HEK293T (cell line): Measurements from ENCODE around the gene MUC15.

Experiments used
- BHLHE40 ChIP-seq: fragments of 450-650 bp; IDR thresholded peaks from 2 replicates; pipeline ENCODE4 v1.6.1; 2016; ENCODE audit warnings: mild to moderate bottlenecking, moderate library complexity, borderline replicate concordance
- ELF4 ChIP-seq: fragments of 450-650 bp; IDR thresholded peaks from 2 replicates; pipeline ENCODE4 v1.6.1; 2017; ENCODE audit warnings: antibody characterized with exemption
- FOXA1 ChIP-seq: fragments of 450-650 bp; IDR thresholded peaks from 2 replicates; pipeline ENCODE4 v1.6.1; 2016; ENCODE audit warnings: mild to moderate bottlenecking
- FOXK2 ChIP-seq: fragments of 450-650 bp; IDR thresholded peaks from 2 replicates; pipeline ENCODE4 v1.6.1; 2016; ENCODE audit warnings: mild to moderate bottlenecking
- FOXM1 ChIP-seq: fragments of 450-650 bp; IDR thresholded peaks from 2 replicates; pipeline ENCODE4 v1.6.1; 2017; ENCODE audit warnings: mild to moderate bottlenecking, borderline replicate concordance
- TARDBP ChIP-seq: fragments of 450-650 bp; IDR thresholded peaks from 2 replicates; pipeline ENCODE4 v1.6.1; 2016
- ZNF384 ChIP-seq: fragments of 450-650 bp; IDR thresholded peaks from 2 replicates; pipeline ENCODE4 v1.6.1; 2016
- TF ChIP-seq, protein P1 (sequence below): fragments of 450-650 bp; IDR thresholded peaks from 2 replicates; pipeline ENCODE4 v1.6.1; 2016

DNA sequence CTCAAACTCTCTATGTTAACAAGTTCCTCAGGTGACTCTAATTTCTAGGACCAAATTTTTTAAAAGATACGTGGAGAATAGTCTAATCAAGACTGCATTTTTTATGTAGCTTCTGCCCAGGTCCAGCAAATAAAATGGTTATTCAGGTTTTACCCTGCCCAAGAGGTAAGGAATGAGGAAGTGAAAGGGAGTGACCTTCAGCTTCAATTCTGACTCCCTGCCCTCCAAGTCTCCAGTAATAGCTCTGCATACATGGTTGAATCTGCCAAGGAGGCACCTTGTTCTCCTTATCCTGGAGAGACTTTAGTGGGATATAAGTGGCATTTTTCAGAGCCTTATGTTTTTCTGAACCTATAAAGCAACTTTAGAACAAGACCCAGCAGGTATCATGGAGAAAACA, 15.5 kb downstream of the MUC15 start:
- no peak for TF ChIP-seq TARDBP
- TF ChIP-seq ELF4: no peak
- TF ChIP-seq ZNF384: no peak
- no peak for TF ChIP-seq FOXA1
- no peak for TF ChIP-seq BHLHE40
- TF ChIP-seq FOXM1: no peak
- TF ChIP-seq, protein P1, sequence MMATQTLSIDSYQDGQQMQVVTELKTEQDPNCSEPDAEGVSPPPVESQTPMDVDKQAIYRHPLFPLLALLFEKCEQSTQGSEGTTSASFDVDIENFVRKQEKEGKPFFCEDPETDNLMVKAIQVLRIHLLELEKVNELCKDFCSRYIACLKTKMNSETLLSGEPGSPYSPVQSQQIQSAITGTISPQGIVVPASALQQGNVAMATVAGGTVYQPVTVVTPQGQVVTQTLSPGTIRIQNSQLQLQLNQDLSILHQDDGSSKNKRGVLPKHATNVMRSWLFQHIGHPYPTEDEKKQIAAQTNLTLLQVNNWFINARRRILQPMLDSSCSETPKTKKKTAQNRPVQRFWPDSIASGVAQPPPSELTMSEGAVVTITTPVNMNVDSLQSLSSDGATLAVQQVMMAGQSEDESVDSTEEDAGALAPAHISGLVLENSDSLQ: no peak
- TF ChIP-seq FOXK2: no peak
